ENCODE data around the gene CERS6.

Gene CERS6

DNA sequence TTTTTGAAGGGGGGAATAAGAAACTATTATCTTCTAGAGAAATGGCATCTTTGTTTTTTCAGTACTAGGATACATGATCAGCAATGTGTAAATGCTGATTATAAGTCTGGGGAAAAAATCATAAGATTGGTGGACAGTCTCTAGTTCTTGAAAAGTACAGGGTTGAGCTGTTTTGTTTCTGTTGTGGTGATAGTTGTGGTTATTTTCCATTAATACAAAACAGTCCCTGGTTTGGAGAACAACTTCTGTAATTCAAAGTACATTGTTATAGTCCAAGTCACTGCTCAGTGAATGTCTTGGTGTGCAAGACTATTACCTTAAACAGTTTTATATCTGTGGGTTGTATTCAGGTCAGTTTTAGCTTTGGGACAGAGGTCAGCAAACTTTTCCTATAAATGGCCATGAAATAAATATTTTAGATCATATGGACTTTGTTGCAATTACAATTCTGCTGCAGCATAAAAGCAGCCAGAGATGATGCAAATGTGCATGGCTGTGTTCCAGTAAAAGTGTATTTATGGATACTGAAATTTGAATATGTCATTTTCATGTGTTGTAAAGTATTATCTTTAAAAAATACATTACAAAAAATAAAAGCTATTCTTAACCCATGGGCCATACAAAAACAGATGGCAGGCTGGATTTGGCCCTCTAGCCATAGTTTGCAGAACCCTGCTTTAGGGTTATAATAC, 111.0 kb downstream of the CERS6 start:
- no peak for DNase-seq (ENCODE audit: low read depth)
- TF ChIP-seq, protein P1, sequence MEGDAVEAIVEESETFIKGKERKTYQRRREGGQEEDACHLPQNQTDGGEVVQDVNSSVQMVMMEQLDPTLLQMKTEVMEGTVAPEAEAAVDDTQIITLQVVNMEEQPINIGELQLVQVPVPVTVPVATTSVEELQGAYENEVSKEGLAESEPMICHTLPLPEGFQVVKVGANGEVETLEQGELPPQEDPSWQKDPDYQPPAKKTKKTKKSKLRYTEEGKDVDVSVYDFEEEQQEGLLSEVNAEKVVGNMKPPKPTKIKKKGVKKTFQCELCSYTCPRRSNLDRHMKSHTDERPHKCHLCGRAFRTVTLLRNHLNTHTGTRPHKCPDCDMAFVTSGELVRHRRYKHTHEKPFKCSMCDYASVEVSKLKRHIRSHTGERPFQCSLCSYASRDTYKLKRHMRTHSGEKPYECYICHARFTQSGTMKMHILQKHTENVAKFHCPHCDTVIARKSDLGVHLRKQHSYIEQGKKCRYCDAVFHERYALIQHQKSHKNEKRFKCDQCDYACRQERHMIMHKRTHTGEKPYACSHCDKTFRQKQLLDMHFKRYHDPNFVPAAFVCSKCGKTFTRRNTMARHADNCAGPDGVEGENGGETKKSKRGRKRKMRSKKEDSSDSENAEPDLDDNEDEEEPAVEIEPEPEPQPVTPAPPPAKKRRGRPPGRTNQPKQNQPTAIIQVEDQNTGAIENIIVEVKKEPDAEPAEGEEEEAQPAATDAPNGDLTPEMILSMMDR (IDR thresholded peaks at IDR 0.05; ENCODE audit: control insufficient read depth, extremely low read depth, insufficient read depth): no peak
- H3K4me3 ChIP-seq (ENCODE audit: low read depth, low read length): no peak overlapping the region

DNA sequence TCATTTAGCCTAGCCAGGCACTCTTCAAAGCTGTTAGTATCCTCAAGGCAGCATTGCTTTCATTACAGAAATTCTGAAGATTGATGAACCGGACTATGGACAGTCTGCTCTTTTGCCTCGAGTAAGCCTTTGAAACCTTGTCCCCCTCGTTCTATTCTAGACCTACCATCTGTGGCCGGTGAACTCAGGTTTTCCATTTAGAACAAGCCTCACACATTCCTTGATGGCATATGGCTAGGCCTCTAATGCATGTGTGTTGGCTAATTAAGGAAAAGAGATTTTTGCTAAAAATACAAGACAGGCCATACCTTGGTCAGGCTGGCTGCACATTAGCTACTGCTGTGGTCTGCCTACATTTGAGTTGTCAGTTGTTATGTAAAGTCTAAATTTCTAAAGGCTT, 111.8 kb downstream of the CERS6 start:
- no peak overlapping the region for H3K4me3 ChIP-seq (ENCODE audit: low read depth, low read length)
- no peak for DNase-seq (ENCODE audit: low read depth)

DNA sequence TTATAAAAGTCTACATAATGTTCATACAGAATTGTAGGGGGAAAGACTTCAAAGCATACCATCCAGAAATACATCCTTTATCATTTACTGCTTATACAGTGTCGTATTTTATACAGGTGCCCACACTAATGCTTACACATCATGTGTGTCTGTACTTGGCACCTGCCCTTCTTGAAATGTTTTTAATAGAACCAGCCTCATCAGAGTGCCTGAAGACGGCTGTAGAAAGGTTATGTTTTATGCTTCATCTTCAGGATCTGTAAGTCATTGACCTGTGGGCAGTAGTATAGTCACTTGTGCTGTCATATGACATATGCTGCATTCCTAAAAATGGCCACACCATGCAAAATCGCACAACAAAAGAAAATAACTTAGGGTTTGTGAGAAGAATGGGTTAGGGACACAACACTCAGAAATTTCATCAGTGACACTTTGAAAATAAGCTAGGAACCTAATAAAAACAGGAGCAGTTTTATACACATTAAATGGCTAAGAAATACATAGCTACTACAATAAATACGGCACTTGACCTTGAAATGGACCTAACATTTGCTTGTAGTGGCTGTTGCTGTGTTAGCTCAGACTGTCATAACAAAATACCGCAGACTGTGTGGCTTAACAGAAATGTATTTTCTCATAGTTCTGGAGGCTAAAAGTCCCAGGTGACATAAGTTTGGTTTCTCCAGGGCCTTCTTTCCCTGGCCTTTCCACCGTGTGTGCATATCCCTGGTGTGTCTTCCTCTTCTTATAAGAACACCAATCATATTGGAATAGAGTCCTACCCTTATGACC, 112.6 kb downstream of the CERS6 start:
- H3K4me3 ChIP-seq (ENCODE audit: low read depth, low read length): no peak overlapping the region
- no peak for DNase-seq (ENCODE audit: low read depth)
- TF ChIP-seq, protein P1 (IDR thresholded peaks at IDR 0.05; ENCODE audit: control insufficient read depth, extremely low read depth, insufficient read depth): no peak

More for the DNA sequence above, 111.8 kb downstream of the CERS6 start:
- TF ChIP-seq, protein P1 (IDR thresholded peaks at IDR 0.05; ENCODE audit: control insufficient read depth, extremely low read depth, insufficient read depth): no peak

DNA sequence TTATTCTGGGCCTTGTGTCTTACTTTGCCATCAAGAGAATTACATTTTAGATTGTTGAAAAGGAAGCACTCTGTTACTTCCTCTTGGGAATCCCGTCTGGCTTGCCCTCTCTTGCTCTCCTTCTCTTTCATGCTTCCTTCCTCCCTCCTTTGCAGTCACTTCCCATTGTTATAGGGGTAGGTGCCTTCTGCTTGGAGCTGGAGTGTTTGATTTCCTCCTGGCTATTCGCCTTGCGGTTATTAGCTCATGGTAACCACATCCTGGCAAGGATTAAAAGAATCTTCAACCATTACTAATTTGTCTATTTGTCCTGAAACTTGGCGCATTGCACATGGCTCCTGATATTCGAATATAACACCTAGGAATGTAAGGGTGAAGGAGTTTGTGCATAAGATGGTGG, 115.0 kb downstream of the CERS6 start:
- no peak overlapping the region for H3K4me3 ChIP-seq (ENCODE audit: low read depth, low read length)
- DNase-seq (ENCODE audit: low read depth): no peak
- TF ChIP-seq, protein P1 (IDR thresholded peaks at IDR 0.05; ENCODE audit: control insufficient read depth, extremely low read depth, insufficient read depth): no peak

DNA sequence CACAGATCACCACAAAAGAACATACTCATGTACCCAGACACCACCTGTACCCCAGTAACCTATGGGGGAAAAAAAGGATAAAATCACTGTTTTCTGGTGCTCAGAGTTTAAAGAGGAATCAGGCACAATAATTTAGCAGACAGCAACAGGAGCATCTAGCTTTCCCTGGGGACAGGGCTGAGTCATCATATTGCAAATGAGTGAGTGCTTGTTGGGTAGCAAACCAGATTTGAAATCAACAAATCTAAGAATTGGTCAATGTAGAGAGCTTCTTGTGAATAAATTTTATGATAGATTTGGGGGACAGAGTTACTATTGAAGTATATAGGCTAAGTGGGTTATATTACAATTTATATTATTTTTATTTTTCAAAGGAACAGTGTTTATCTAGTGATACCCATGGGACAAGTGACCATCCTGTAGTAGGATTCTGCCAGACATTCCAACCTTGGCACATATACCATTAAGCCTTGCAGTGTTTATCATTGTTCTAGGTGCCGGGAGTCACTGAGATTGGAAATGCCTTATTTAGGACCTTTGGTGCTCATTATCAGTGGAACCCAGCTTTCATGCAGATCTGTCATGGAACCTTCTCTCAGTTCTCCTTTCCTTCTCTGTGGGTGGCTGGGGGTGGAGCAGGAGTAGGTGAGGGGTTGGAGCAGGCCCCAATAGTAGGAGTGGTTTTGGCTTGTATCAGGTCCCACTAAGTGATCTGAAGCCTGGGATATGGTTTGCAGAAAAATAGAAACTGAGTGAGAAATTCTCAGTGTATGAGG, 117.2 kb downstream of the CERS6 start:
- DNase-seq (ENCODE audit: low read depth): no peak
- TF ChIP-seq, protein P1 (IDR thresholded peaks at IDR 0.05; ENCODE audit: control insufficient read depth, extremely low read depth, insufficient read depth): no peak
- H3K4me3 ChIP-seq (ENCODE audit: low read depth, low read length): no peak overlapping the region

DNA sequence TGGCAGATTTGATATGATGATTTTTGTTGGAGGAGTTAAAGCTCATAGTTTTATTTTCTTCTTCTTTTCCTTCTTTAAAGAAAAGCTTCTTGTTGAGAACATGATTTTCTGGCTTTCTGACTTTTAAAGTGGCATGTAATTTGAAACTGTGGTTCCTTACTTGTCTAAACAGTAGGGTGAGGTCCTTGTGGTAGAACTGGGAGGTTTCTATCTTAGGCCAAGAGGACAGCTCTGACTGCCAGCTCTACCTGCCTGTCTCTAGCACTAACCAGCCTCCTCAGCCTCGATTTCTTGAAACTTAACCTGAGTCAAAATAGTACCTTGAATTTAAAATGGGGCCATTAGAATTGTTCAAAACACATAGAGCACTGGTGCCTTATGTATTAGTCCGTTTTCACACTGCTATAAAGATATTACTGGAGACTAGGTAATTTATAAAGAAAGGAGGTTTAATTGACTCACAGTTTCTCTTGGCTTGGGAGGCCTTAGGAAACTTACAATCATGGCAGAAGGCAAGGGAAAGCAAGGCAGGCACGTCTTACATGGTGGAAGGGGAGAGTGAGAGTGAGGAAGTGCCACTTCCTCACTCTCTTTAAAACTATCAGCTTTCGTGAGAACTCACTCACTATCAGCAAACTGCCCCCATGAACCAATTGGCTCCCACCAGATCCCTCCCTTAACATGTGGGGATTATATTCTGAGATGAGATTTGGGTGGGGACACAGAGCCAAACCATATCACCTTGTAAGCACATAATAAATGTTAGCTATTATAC, 119.0 kb downstream of the CERS6 start:
- TF ChIP-seq, protein P1 (IDR thresholded peaks at IDR 0.05; ENCODE audit: control insufficient read depth, extremely low read depth, insufficient read depth): no peak
- no peak overlapping the region for H3K4me3 ChIP-seq (ENCODE audit: low read depth, low read length)
- no peak for DNase-seq (ENCODE audit: low read depth)
